Astrocyte (in vitro differentiated cells and primary cell): ENCODE data around the gene SLC9A9. TPM values are rescaled to one million over a fixed set of nuclear protein-coding genes. Genes with fewer than 3 reads are reported as not detected.

Experiments used
- DNase-seq: peaks from one replicate; pipeline ENCODE4 v3.0.0-alpha.2; 2010; ENCODE audit warnings: low read depth
- FAIRE-seq: peaks from 2 replicates; lab custom pipeline; 2011; peaks lifted over from hg19 to GRCh38; lab: Jason Lieb, UNC
- H2AFZ ChIP-seq: 2 replicates; pipeline ENCODE4 v1.6.0; 2012; ENCODE audit warnings: low read depth, low read length, inconsistent platforms
- H3K27ac ChIP-seq: 2 replicates; pipeline ENCODE4 v1.5.1; 2011; ENCODE audit warnings: low read depth, low read length, inconsistent platforms
- H3K27me3 ChIP-seq: 2 replicates; pipeline ENCODE4 v1.6.0; 2011; ENCODE audit warnings: low read length, inconsistent platforms; ENCODE audit not compliant: insufficient read depth
- H3K36me3 ChIP-seq: 2 replicates; pipeline ENCODE4 v1.5.1; 2011; ENCODE audit warnings: low read length, inconsistent platforms; ENCODE audit not compliant: insufficient read depth
- H3K4me1 ChIP-seq: 2 replicates; pipeline ENCODE4 v1.5.1; 2011; ENCODE audit warnings: low read length, inconsistent platforms; ENCODE audit not compliant: insufficient read depth
- H3K4me2 ChIP-seq: 2 replicates; pipeline ENCODE4 v1.6.0; 2012; ENCODE audit warnings: low read length, inconsistent platforms
- H3K4me3 ChIP-seq: 2 replicates; pipeline ENCODE4 v1.5.1; 2011; ENCODE audit warnings: low read depth, mild to moderate bottlenecking, low read length, inconsistent platforms; ENCODE audit not compliant: insufficient read depth
- H3K79me2 ChIP-seq: 2 replicates; pipeline ENCODE4 v1.6.0; 2012; ENCODE audit warnings: mild to moderate bottlenecking, low read length, inconsistent platforms; ENCODE audit not compliant: insufficient read depth
- H3K9ac ChIP-seq: 2 replicates; pipeline ENCODE4 v1.6.0; 2012; ENCODE audit warnings: mild to moderate bottlenecking, low read length, inconsistent platforms
- H3K9me3 ChIP-seq: 2 replicates; pipeline ENCODE4 v1.5.1; 2012; ENCODE audit warnings: low read depth, mild to moderate bottlenecking, low read length, inconsistent platforms; ENCODE audit not compliant: insufficient read depth
- H4K20me1 ChIP-seq: 2 replicates; pipeline ENCODE4 v1.6.0; 2012; ENCODE audit warnings: low read length, inconsistent platforms; ENCODE audit not compliant: insufficient read depth
- H3K27ac Mint-ChIP-seq: one replicate; pipeline ENCODE4 v1.8.0; 2021; ENCODE audit warnings: mild to moderate bottlenecking, mixed read lengths; ENCODE audit not compliant: unreplicated experiment
- H3K27me3 Mint-ChIP-seq: one replicate; pipeline ENCODE4 v1.8.0; 2021; ENCODE audit warnings: low read depth, mixed read lengths; ENCODE audit not compliant: unreplicated experiment
- H3K36me3 Mint-ChIP-seq: one replicate; pipeline ENCODE4 v1.8.0; 2021; ENCODE audit warnings: low read depth, mixed read lengths; ENCODE audit not compliant: unreplicated experiment
- H3K4me1 Mint-ChIP-seq: one replicate; pipeline ENCODE4 v1.8.0; 2021; ENCODE audit warnings: low read depth, mixed read lengths; ENCODE audit not compliant: unreplicated experiment
- H3K4me3 Mint-ChIP-seq: one replicate; pipeline ENCODE4 v1.8.0; 2021; ENCODE audit warnings: mild to moderate bottlenecking, moderate library complexity, mixed read lengths; ENCODE audit not compliant: unreplicated experiment
- H3K9me3 Mint-ChIP-seq: one replicate; pipeline ENCODE4 v1.8.0; 2021; ENCODE audit warnings: mild to moderate bottlenecking, mixed read lengths; ENCODE audit not compliant: unreplicated experiment
- EZH2 ChIP-seq: IDR thresholded peaks from 2 replicates; pipeline ENCODE4 v1.6.1; 2012; ENCODE audit warnings: mild to moderate bottlenecking, low read length, inconsistent platforms; ENCODE audit not compliant: insufficient read depth
- total RNA-seq: library from RNA; stranded (reverse); gene quantifications from 2 replicates; pipeline ENCODE4 v1.2.1, GENCODE V29; 2021
- TF ChIP-seq, protein P1 (sequence below): IDR thresholded peaks from 2 replicates; pipeline ENCODE4 v1.5.1; 2011; ENCODE audit warnings: low read depth, mild to moderate bottlenecking, inconsistent platforms, low read length, moderate library complexity; ENCODE audit not compliant: insufficient read depth

The SLC9A9 gene
- total RNA-seq, 1 donor from 2014 or later, result 1.5 TPM

GRCh38 chr3:143538061-143538460 lies 310.2 kb downstream of the SLC9A9 start:
- Histone ChIP-seq H3K36me3 (no peaks in the 10 kb centered on the region), H3K9me3 (no peaks in the 10 kb centered on the region), H4K20me1 (no peaks in the 10 kb centered on the region), H3K79me2 (no peaks in the 10 kb centered on the region), H3K27ac (no peak overlapping the region), H3K27me3 (no peaks in the 10 kb centered on the region), H3K4me1 (no peaks in the 10 kb centered on the region), H3K4me3 (no peak overlapping the region), H3K9ac (no peak overlapping the region), H2AFZ (no peak overlapping the region), H3K4me2 (no peak overlapping the region)
- Mint-ChIP-seq H3K36me3 (no peaks in the 10 kb centered on the region), H3K9me3 (peaks cover 3% of the 10 kb centered on the region), H3K27me3 (no peaks in the 10 kb centered on the region), H3K4me1 (peaks cover 13% of the 10 kb centered on the region), H3K27ac (no peak overlapping the region), H3K4me3 (no peak overlapping the region)
- no peak for FAIRE-seq
- no peak for TF ChIP-seq EZH2
- TF ChIP-seq, protein P1, sequence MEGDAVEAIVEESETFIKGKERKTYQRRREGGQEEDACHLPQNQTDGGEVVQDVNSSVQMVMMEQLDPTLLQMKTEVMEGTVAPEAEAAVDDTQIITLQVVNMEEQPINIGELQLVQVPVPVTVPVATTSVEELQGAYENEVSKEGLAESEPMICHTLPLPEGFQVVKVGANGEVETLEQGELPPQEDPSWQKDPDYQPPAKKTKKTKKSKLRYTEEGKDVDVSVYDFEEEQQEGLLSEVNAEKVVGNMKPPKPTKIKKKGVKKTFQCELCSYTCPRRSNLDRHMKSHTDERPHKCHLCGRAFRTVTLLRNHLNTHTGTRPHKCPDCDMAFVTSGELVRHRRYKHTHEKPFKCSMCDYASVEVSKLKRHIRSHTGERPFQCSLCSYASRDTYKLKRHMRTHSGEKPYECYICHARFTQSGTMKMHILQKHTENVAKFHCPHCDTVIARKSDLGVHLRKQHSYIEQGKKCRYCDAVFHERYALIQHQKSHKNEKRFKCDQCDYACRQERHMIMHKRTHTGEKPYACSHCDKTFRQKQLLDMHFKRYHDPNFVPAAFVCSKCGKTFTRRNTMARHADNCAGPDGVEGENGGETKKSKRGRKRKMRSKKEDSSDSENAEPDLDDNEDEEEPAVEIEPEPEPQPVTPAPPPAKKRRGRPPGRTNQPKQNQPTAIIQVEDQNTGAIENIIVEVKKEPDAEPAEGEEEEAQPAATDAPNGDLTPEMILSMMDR, result no peak
- no peak for DNase-seq

DNA sequence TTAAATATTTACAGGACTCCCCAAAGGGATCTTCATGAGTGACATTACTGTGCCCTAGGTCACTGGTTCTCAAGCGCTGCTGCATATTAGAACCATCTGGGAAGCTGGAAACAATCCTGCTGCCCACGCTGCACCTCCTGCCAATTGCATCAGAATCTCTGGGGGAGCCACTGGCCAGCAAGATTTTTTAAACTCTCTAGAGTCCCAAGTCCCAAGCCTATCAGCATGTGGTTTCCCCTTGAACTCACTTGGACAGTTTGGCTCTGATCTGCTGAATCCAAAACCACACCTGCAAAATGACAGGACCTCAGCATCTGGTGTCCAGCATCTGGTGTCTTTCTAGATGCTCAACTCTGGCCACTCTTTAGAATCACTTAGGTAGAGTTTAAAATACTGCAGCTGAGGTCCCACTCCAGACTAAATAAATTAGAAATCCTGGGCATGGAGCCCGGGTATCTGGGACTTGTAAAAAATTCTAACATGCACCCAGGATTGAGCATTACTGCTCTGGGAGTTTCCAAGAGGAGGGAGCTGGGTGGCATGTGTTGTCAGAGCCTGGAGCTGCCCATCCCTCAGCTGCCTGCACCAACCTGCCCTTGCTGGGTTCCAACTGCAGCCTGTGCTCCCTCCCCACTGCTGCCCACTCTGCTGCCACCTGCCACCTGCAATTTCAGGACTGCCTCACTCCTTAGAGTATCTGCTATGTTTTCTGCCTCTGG lies 311.3 kb downstream of the SLC9A9 start:
- Histone ChIP-seq H3K27me3 (no peaks in the 10 kb centered on the region), H3K79me2 (no peaks in the 10 kb centered on the region), H3K36me3 (no peaks in the 10 kb centered on the region), H3K9me3 (no peaks in the 10 kb centered on the region), H3K4me1 (no peaks in the 10 kb centered on the region), H2AFZ (no peak overlapping the region), H3K27ac (no peak overlapping the region), H4K20me1 (no peaks in the 10 kb centered on the region), H3K4me2 (peak overlapping the region; percentile 9), H3K4me3 (no peak overlapping the region), H3K9ac (no peak overlapping the region)
- Mint-ChIP-seq H3K27me3 (no peaks in the 10 kb centered on the region), H3K4me1 (peaks cover 13% of the 10 kb centered on the region), H3K27ac (peak overlapping the region; percentile 34), H3K36me3 (no peaks in the 10 kb centered on the region), H3K9me3 (peaks cover 3% of the 10 kb centered on the region), H3K4me3 (no peak overlapping the region)
- DNase-seq, result peak; percentile 63
- TF ChIP-seq, protein P1, result no peak
- no peak for TF ChIP-seq EZH2
- FAIRE-seq, result no peak
